Left ventricle myocardium inferior (tissue), 1 donor: Measurements from ENCODE around the gene NNAT. TPM values are rescaled to one million over a fixed set of nuclear protein-coding genes. Genes with fewer than 3 reads are reported as not detected.
"Not testable (repeated sequence)": the region's sequence is repeated elsewhere in the genome, so short reads cannot be mapped to it uniquely, and the experiment has no call there.

ENCODE experiments used
- DNase-seq: peaks from one replicate; pipeline ENCODE4 v3.0.0-alpha.2; 2020
- H3K27ac ChIP-seq: fragments of 200-600 bp; replicated peaks from 2 replicates; pipeline ENCODE4 v1.8.0; 2021
- H3K27me3 ChIP-seq: fragments of 200-600 bp; 2 replicates; pipeline ENCODE4 v1.8.0; 2021; ENCODE audit warnings: low read depth
- H3K36me3 ChIP-seq: fragments of 200-600 bp; 2 replicates; pipeline ENCODE4 v1.8.0; 2021
- H3K4me1 ChIP-seq: fragments of 200-600 bp; 2 replicates; pipeline ENCODE4 v1.8.0; 2021
- H3K4me3 ChIP-seq: fragments of 200-600 bp; 2 replicates; pipeline ENCODE4 v1.8.0; 2021; ENCODE audit warnings: mild to moderate bottlenecking, moderate library complexity
- H3K9me3 ChIP-seq: fragments of 200-600 bp; replicated peaks from 2 replicates; pipeline ENCODE4 v1.8.0; 2021
- intact Hi-C: fragments of 100-400 bp; cut with micrococcal nuclease; formaldehyde crosslinking; loops from one replicate; pipeline ENCODE4 v1.11.0; 2022
- long read RNA-seq: library from polyadenylated mRNA; unstranded; transcript quantifications from one replicate; pipeline ENCODE4 v2.0.0, GENCODE V29; 2021
- total RNA-seq: library from RNA; stranded (reverse); fragmentation: NEBNext Ultra II Directional; extraction: Animal tissue kit (Norgen Biotek cat#: 25700); gene quantifications from one replicate; pipeline ENCODE4 v1.2.1, GENCODE V29; 2021
- TF ChIP-seq, protein P1 (sequence below): fragments of 200-600 bp; IDR thresholded peaks from 2 replicates; pipeline ENCODE4 v1.8.0; 2021; ENCODE audit warnings: antibody characterized with exemption, mild to moderate bottlenecking, borderline replicate concordance
- donor health status: DM: no; HTN: yes; CAD: no; lungs with severe emphysema.

NNAT gene
- total RNA-seq, result 0.33 TPM
- long read RNA-seq, partial matches to known transcripts, result 0 of 3 reads
- long read RNA-seq, other reads (novel, unspliced or antisense), result 3 of 3 reads

- Histone ChIP-seq H3K4me1 (peaks cover 99% of the 10 kb centered on the region), H3K36me3 (peaks cover 20% of the 10 kb centered on the region), H3K9me3 (no peaks in the 10 kb centered on the region), H3K4me3 (peak within 1 kb of the TSS; percentile 24), H3K27me3 (no peaks in the 10 kb centered on the region), H3K27ac (peak within 1 kb of the TSS; percentile 77)
- TF ChIP-seq, protein P1, sequence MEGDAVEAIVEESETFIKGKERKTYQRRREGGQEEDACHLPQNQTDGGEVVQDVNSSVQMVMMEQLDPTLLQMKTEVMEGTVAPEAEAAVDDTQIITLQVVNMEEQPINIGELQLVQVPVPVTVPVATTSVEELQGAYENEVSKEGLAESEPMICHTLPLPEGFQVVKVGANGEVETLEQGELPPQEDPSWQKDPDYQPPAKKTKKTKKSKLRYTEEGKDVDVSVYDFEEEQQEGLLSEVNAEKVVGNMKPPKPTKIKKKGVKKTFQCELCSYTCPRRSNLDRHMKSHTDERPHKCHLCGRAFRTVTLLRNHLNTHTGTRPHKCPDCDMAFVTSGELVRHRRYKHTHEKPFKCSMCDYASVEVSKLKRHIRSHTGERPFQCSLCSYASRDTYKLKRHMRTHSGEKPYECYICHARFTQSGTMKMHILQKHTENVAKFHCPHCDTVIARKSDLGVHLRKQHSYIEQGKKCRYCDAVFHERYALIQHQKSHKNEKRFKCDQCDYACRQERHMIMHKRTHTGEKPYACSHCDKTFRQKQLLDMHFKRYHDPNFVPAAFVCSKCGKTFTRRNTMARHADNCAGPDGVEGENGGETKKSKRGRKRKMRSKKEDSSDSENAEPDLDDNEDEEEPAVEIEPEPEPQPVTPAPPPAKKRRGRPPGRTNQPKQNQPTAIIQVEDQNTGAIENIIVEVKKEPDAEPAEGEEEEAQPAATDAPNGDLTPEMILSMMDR, result no peak
- no peak for DNase-seq
- intact Hi-C loops, result no loop called here
Observed at GRCh38 chr20:37521061-37521771, at the start of gene NNAT. TSS of gene NNAT (plus strand) at chr20:37521250. CDS start at chr20:37521332, 82 bp downstream.

GRCh38 chr20:37471741-37472235, 49.3 kb upstream of the NNAT start:
- Histone ChIP-seq H3K27ac (no peak overlapping the region), H3K4me3 (no peak overlapping the region), H3K36me3 (no peaks in the 10 kb centered on the region), H3K27me3 (no peaks in the 10 kb centered on the region), H3K4me1 (no peaks in the 10 kb centered on the region), H3K9me3 (no peaks in the 10 kb centered on the region)
- intact Hi-C loops, result no loop called here
- DNase-seq, result no peak
- TF ChIP-seq, protein P1, result no peak

GRCh38 chr20:37472435-37472834, 48.6 kb upstream of the NNAT start:
- intact Hi-C loops, H3K27me3 ChIP-seq, H3K36me3 ChIP-seq, DNase-seq, H3K4me3 ChIP-seq, H3K9me3 ChIP-seq, H3K27ac ChIP-seq, H3K4me1 ChIP-seq: not testable (repeated sequence)

DNA sequence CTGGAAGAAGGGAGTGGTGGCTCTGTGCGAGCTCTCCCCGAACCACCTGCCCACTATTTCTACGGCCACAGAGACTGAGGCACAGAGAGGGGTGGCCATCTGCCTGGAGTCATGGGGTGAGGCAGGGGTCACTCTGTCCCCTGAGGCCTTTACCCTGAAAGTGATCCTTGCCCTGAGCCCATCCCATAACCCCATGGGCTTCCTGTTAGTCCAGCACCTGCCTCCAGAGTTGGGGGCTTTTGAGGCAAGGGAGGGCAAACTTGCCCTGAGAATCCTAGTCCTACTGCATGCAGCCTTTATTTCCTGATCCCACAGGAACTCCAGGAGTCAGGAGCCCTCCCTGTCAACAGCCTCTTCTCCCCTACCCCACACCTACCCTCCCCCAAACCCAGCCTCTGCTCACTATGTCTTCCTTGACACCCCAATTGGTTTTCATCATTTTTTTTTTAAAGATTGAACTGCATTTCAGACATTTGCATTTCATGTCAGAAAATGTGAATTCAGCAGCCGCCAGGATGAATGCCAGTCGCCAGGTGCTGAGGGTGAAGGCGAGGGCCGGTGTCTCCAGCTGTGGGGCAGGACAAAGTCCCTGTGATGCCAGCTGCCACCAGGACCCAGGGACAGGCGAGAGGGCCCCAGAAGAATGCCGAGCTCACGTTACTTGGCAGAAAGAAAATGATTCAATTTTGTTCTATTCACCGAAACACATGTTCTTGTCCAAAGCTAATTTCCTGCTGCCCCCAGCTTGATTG, 47.6 kb upstream of the NNAT start:
- H3K27me3 ChIP-seq, result peaks cover 8% of the 10 kb centered on the region
- no peak for DNase-seq
- no peaks in the 10 kb centered on the region for H3K9me3 ChIP-seq
- TF ChIP-seq, protein P1, result no peak
- intact Hi-C loops, result no loop called here
- no peaks in the 10 kb centered on the region for H3K36me3 ChIP-seq
- no peak overlapping the region for H3K4me3 ChIP-seq
- H3K27ac ChIP-seq, result no peak overlapping the region
- no peaks in the 10 kb centered on the region for H3K4me1 ChIP-seq

- Histone ChIP-seq H3K4me1 (no peaks in the 10 kb centered on the region), H3K27ac (no peak overlapping the region), H3K27me3 (peaks cover 13% of the 10 kb centered on the region), H3K4me3 (no peak overlapping the region), H3K9me3 (no peaks in the 10 kb centered on the region), H3K36me3 (no peaks in the 10 kb centered on the region)
- intact Hi-C loops, result no loop called here
- no peak for DNase-seq
- TF ChIP-seq, protein P1, result no peak
Observed at GRCh38 chr20:37474386-37474785, 46.7 kb upstream of the NNAT start.
